ENCODE measurements around the gene BBS7. TPM values are rescaled to one million over a fixed set of nuclear protein-coding genes. Genes with fewer than 3 reads are reported as not detected.

BBS7 gene
- total and polyA plus RNA-seq, 10 of the 15 experiments (the other 5 are each of a cell fraction or from before 2014, with no cell fraction given): 5.2 to 15.2 (median 9.0) TPM

- TF ChIP-seq PKNOX1 (IDR thresholded peaks at IDR 0.05) (no peak), ZNF207 (IDR thresholded peaks at IDR 0.05; ENCODE audit: borderline replicate concordance) (no peak), CHD4 (IDR thresholded peaks at IDR 0.05) (no peak), SIX5 (IDR thresholded peaks at IDR 0.05; ENCODE audit: low read depth, low read length, severe bottlenecking) (no peak), STAT1 (conservative IDR thresholded peaks at IDR 0.05) (no peak), NFYA (IDR thresholded peaks at IDR 0.05; ENCODE audit: borderline replicate concordance, low read depth, low read length) (no peak), GATAD2B (conservative IDR thresholded peaks at IDR 0.05; ENCODE audit: low read depth) (no peak), CREM (IDR thresholded peaks at IDR 0.05; ENCODE audit: low read depth) (no peak), POLR2AphosphoS2 (IDR thresholded peaks at IDR 0.05; ENCODE audit: low read depth, low read length) (no peak), TBL1XR1 (IDR thresholded peaks at IDR 0.05; ENCODE audit: low read depth, low read length) (no peak), PAX5 (IDR thresholded peaks at IDR 0.05; ENCODE audit: borderline replicate concordance, low read depth, low read length) (no peak), SREBF1 (IDR thresholded peaks at IDR 0.05; ENCODE audit: low read length) (no peak), MEF2A (IDR thresholded peaks at IDR 0.05; ENCODE audit: insufficient read depth, low read depth, low read length) (0 out of 2 replicates have a peak, but pooled peaks have one; percentile 10), E2F8 (IDR thresholded peaks at IDR 0.05; ENCODE audit: low read depth, partially characterized antibody) (no peak), SMC3 (IDR thresholded peaks at IDR 0.05; ENCODE audit: borderline replicate concordance, low read length) (no peak), PML (IDR thresholded peaks at IDR 0.05; ENCODE audit: low read length) (no peak), SKIL (IDR thresholded peaks at IDR 0.05; ENCODE audit: low read depth, poor library complexity, severe bottlenecking) (no peak), BMI1 (IDR thresholded peaks at IDR 0.05; ENCODE audit: borderline replicate concordance) (no peak), NKRF (conservative IDR thresholded peaks at IDR 0.05) (no peak), CREB1 (IDR thresholded peaks at IDR 0.05; ENCODE audit: low read depth) (no peak), ATF3 (IDR thresholded peaks at IDR 0.05; ENCODE audit: borderline replicate concordance, extremely low read depth, low read depth, low read length) (no peak), RAD21 (IDR thresholded peaks at IDR 0.05; ENCODE audit: insufficient read depth, low read depth, low read length) (0 out of 2 replicates have a peak, but pooled peaks have one; percentile 8), ATF7 (IDR thresholded peaks at IDR 0.05; ENCODE audit: low read depth) (no peak), NR2C2 (IDR thresholded peaks at IDR 0.05; ENCODE audit: borderline replicate concordance, control insufficient read depth, insufficient read length, low read depth) (no peak), ZNF24 (IDR thresholded peaks at IDR 0.05) (no peak)
Observed at GRCh38 chr4:121788896-121789295, 81.4 kb downstream of the BBS7 start (continued).
